NCI-H2227 (cell line): ENCODE data around the gene AIFM1.

Experiments used
- DNase-seq: peaks from one replicate; lab custom pipeline; 2025; ENCODE audit not compliant: unreplicated experiment; lab: John Stamatoyannopoulos, UW

Gene AIFM1

GRCh38 chrX:130097507-130098209, 68.0 kb downstream of the AIFM1 start:
- no peak for DNase-seq

GRCh38 chrX:130095249-130096030, 70.2 kb downstream of the AIFM1 start:
- DNase-seq = no peak

- DNase-seq = no peak
These were observed 70.9 kb downstream of the AIFM1 start for GRCh38 chrX:130094696-130095095.

GRCh38 chrX:130093271-130093670, 72.4 kb downstream of the AIFM1 start:
- no peak for DNase-seq

- DNase-seq = no peak
These were observed 73.6 kb downstream of the AIFM1 start for GRCh38 chrX:130091980-130092522.

GRCh38 chrX:130090364-130090763, 75.3 kb downstream of the AIFM1 start:
- no peak for DNase-seq

- DNase-seq = no peak
These were observed 79.0 kb downstream of the AIFM1 start for GRCh38 chrX:130086447-130087206.

GRCh38 chrX:130085551-130086446, 79.8 kb downstream of the AIFM1 start:
- DNase-seq = no peak

GRCh38 chrX:130084631-130085237, 80.9 kb downstream of the AIFM1 start:
- no peak for DNase-seq

GRCh38 chrX:130083656-130084382, 81.8 kb downstream of the AIFM1 start:
- no peak for DNase-seq

GRCh38 chrX:130083107-130083490, 82.5 kb downstream of the AIFM1 start:
- DNase-seq = no peak

- DNase-seq = no peak
These were observed 83.2 kb downstream of the AIFM1 start for GRCh38 chrX:130082244-130083106.

- DNase-seq = no peak
These were observed 84.1 kb downstream of the AIFM1 start for GRCh38 chrX:130081421-130082045.

GRCh38 chrX:130080791-130081367, 84.8 kb downstream of the AIFM1 start:
- no peak for DNase-seq

- DNase-seq = peak; percentile 81
These were observed 85.7 kb downstream of the AIFM1 start for GRCh38 chrX:130079824-130080406.
